Naive B cell (primary cell): ENCODE results near the gene ANKRD33B. TPM values are rescaled to one million over a fixed set of nuclear protein-coding genes. Genes with fewer than 3 reads are reported as not detected.
"Not testable (repeated sequence)": the region's sequence is repeated elsewhere in the genome, so short reads cannot be mapped to it uniquely, and the experiment has no call there.

Experiments
- ATAC-seq, 2 donors: fragments of 150-1000 bp; cut with Tn5 transposase; 2 replicates each; pipeline ENCODE4 v1.10.0; 2021; ENCODE audit warnings: low read depth in 2 of 2, mild to moderate bottlenecking in 2 of 2, moderate library complexity in 2 of 2
- DNase-seq: peaks from one replicate; pipeline ENCODE4 v3.0.0; 2022
- H3K27ac Mint-ChIP-seq, 6 donors: one replicate each; pipeline ENCODE4 v1.8.0; 2020 to 2022; ENCODE audit warnings: mild to moderate bottlenecking in 6 of 6, mixed read lengths in 6 of 6, moderate library complexity in 5 of 6, inconsistent platforms in 2 of 6
- H3K27me3 Mint-ChIP-seq, 3 donors: one replicate each; pipeline ENCODE4 v1.8.0; 2021 to 2022; ENCODE audit warnings: mixed read lengths in 3 of 3, mild to moderate bottlenecking in 1 of 3
- H3K36me3 Mint-ChIP-seq, 2 donors: one replicate each; pipeline ENCODE4 v1.8.0; 2020 to 2022; ENCODE audit warnings: mixed read lengths in 2 of 2, inconsistent platforms in 1 of 2, mild to moderate bottlenecking in 1 of 2
- H3K4me1 Mint-ChIP-seq, 3 donors: one replicate each; pipeline ENCODE4 v1.8.0; 2020 to 2022; ENCODE audit warnings: mixed read lengths in 3 of 3, inconsistent platforms in 1 of 3, mild to moderate bottlenecking in 1 of 3, moderate library complexity in 1 of 3
- H3K4me3 Mint-ChIP-seq, 8 donors: one replicate each; pipeline ENCODE4 v1.8.0; 2020 to 2022; ENCODE audit warnings: mild to moderate bottlenecking in 8 of 8, mixed read lengths in 8 of 8, moderate library complexity in 8 of 8, inconsistent platforms in 2 of 8
- H3K9me3 Mint-ChIP-seq, 7 donors: one replicate each; pipeline ENCODE4 v1.8.0; 2020 to 2022; ENCODE audit warnings: mixed read lengths in 7 of 7, mild to moderate bottlenecking in 5 of 7, inconsistent platforms in 2 of 7, moderate library complexity in 1 of 7
- polyA plus RNA-seq, 6 donors: library from polyadenylated mRNA; unstranded; fragments of 300-500 nt; fragmentation: Illumina TruSeq; gene quantifications; one replicate each; pipeline ENCODE4 v1.2.3, GENCODE V29; 2021; ENCODE audit warnings: low read depth in 6 of 6

ANKRD33B gene
- 1 to 10 TPM; 1.3 to 2.7 (median 1.9) TPM for polyA plus RNA-seq

GRCh38 chr5:10563945-10564837 is at the start of gene ANKRD33B:
Gene ANKRD33B (plus strand): TSS chr5:10564070. CDS start chr5:10564468, 398 bp downstream.
- no peaks in the 10 kb centered on the region for H3K9me3 Mint-ChIP-seq
- H3K4me1 Mint-ChIP-seq: peaks cover 32 to 54% (median 53%) of the 10 kb centered on the region in 3 donors
- DNase-seq: peak; percentile 83
- no peaks in the 10 kb centered on the region for H3K27me3 Mint-ChIP-seq
- H3K36me3 Mint-ChIP-seq: no peaks in the 10 kb centered on the region
- peak within 1 kb of the TSS; percentile 79 to 99 (median 92) for H3K27ac Mint-ChIP-seq
- peak within 1 kb of the TSS; percentile 90 to 98 (median 96) for H3K4me3 Mint-ChIP-seq
- ATAC-seq: peak; percentile 71 to 74

DNA sequence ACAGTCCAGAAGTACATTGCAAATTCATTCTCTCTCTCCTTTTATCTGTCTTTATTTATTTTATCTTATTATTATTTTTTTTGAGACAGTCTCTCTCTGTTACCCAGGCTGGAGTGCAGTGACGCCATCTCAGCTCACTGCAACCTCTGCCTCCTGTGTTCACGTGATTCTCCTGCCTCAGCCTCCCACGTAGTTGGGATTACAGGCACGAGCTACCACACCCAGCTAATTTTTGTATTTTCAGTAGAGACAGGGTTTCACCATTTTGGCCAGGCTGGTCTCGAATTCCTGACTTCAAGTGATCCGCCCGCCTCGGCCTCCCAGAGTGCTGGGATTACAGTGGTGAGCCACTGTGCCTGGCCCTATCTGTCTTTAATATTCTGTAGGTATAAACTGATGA is 49.3 kb upstream of the ANKRD33B start:
- ATAC-seq, H3K4me1 Mint-ChIP-seq, H3K9me3 Mint-ChIP-seq, H3K27ac Mint-ChIP-seq, H3K27me3 Mint-ChIP-seq, H3K4me3 Mint-ChIP-seq, H3K36me3 Mint-ChIP-seq, DNase-seq: not testable (repeated sequence)

- H3K27ac Mint-ChIP-seq: no peak overlapping the region
- peaks cover 0 to 5% (median 4%) of the 10 kb centered on the region in 3 donors for H3K27me3 Mint-ChIP-seq
- ATAC-seq: no peak
- no peaks in the 10 kb centered on the region for H3K36me3 Mint-ChIP-seq
- H3K4me3 Mint-ChIP-seq: no peak overlapping the region
- H3K4me1 Mint-ChIP-seq: no peaks in the 10 kb centered on the region
- H3K9me3 Mint-ChIP-seq: no peaks in the 10 kb centered on the region
- no peak for DNase-seq
These were observed 48.4 kb upstream of the ANKRD33B start for GRCh38 chr5:10515492-10515891.

DNA sequence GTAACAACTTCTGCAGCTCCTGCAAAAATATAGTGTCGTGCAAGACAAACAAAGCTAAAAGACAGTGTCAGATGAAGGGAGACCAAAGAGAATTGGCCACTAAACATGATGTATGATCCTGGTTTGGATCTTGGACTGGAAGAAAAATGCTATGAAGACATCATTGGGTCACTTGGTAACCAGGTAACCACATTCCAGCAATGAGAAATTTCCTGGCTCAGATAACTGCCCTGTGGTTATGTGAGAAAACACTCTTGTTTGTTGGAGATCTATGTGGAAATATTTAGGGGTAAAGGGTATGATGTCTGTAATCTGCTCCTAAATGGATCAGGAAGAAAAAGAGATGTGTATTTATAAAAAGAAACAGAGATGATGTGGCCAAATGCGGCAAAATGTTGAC is 45.5 kb upstream of the ANKRD33B start:
- H3K27ac Mint-ChIP-seq: no peak overlapping the region
- no peak for ATAC-seq
- DNase-seq: no peak
- peaks cover 0 to 7% (median 4%) of the 10 kb centered on the region in 7 donors for H3K9me3 Mint-ChIP-seq
- H3K4me3 Mint-ChIP-seq: no peak overlapping the region
- H3K27me3 Mint-ChIP-seq: peaks cover 0 to 5% (median 4%) of the 10 kb centered on the region in 3 donors
- H3K36me3 Mint-ChIP-seq: peaks cover 0 to 5% of the 10 kb centered on the region in 2 donors
- H3K4me1 Mint-ChIP-seq: peaks cover 0 to 5% (median 2%) of the 10 kb centered on the region in 3 donors

DNA sequence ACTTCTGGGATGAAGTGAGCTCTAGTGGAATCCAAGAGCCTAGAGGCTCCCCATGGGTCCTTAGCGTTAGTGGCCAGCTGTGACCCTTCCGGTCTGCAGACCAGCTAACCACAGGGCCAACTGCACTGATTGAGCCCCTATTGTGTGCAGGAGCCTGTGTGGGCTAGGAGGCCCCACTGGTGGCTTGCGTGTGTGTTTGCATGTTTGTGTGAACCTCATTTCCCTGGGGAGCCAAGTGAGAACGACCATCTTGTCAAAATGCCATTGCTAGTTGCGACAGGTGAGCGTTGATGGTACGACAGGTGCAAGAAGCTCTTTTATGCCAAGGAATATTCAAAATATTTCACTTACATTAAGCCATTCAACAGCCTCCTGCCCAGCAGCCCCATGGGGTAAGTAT is 44.1 kb upstream of the ANKRD33B start:
- H3K9me3 Mint-ChIP-seq: peaks cover 0 to 7% (median 4%) of the 10 kb centered on the region in 7 donors
- H3K36me3 Mint-ChIP-seq: peaks cover 0 to 6% of the 10 kb centered on the region in 2 donors
- peaks cover 0 to 6% (median 2%) of the 10 kb centered on the region in 3 donors for H3K4me1 Mint-ChIP-seq
- no peak overlapping the region for H3K27ac Mint-ChIP-seq
- DNase-seq (no peak), ATAC-seq (no peak)
- no peak overlapping the region for H3K4me3 Mint-ChIP-seq
- peaks cover 0 to 5% (median 4%) of the 10 kb centered on the region in 3 donors for H3K27me3 Mint-ChIP-seq

DNA sequence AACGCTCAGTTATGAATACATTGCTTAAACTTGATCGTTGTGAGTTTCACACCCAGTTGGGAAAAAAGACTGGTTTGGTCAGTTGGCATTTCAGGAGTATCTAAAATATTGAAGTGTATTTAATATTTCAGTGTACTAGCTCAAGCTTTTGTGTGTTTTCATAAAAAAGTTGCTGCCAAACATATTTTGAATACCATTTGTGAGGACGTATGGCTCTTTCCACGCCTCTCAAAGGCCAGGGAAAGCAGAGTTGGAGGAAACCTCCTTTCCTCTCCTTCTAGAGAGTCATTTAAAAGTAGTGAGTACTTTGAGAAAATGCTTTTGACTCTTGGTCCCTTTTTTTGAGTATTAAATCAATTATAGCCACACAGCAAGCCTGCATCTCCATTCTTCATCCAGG is 43.2 kb upstream of the ANKRD33B start:
- DNase-seq: no peak
- peaks cover 0 to 6% of the 10 kb centered on the region in 2 donors for H3K36me3 Mint-ChIP-seq
- H3K9me3 Mint-ChIP-seq: peaks cover 0 to 7% (median 4%) of the 10 kb centered on the region in 7 donors
- H3K4me3 Mint-ChIP-seq: no peak overlapping the region
- no peak for ATAC-seq
- H3K27me3 Mint-ChIP-seq: peaks cover 0 to 4% (median 0%) of the 10 kb centered on the region in 3 donors
- no peak overlapping the region for H3K27ac Mint-ChIP-seq
- H3K4me1 Mint-ChIP-seq: peaks cover 0 to 10% (median 2%) of the 10 kb centered on the region in 3 donors

DNA sequence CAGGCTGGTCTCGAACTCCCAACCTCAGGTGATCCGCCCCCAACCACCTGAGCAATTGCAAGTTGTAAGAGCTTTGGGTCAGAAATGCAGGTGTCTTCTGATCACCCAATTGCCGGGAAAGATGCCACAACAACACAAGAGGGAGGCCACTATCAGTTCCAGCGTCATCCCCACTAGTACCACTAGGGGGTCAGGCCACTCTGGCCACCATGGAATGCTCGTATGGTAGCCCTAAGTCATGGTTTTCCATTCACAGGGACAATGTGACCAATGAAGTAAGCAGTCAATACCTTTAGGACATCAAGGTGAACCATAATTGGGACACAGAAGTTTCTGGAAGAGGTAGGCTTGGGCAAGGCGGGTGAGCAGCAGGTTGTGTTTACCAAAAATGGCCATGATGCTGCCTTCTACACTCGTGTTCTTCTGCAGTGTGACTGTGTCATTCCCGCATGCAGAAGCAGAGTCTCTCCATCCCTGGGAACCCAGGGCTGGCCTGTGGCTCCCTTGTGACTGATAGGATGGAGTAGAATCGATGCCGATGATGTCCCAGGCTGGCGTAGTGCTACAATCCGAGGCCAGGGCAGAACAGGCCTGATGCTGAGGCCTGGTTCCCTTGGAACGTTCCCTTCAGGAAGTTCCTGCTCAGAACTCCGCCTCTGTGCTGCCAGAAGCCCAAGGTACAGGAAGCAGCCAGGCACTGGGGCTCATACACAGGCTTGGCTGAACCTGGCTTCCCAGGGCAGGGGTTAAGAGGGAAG is 42.2 kb upstream of the ANKRD33B start:
- Mint-ChIP-seq H3K27ac (no peak overlapping the region), H3K36me3 (peaks cover 0 to 6% of the 10 kb centered on the region in 2 donors), H3K4me1 (peaks cover 0 to 10% (median 2%) of the 10 kb centered on the region in 3 donors), H3K27me3 (peaks cover 0 to 4% (median 0%) of the 10 kb centered on the region in 3 donors), H3K4me3 (peak overlapping the region in 1 of 8 donors; percentile 41), H3K9me3 (peaks cover 0 to 7% (median 4%) of the 10 kb centered on the region in 7 donors)
- DNase-seq (no peak), ATAC-seq (no peak)

GRCh38 chr5:10522224-10522611 is 41.7 kb upstream of the ANKRD33B start:
- Mint-ChIP-seq H3K36me3 (peaks cover 0 to 6% of the 10 kb centered on the region in 2 donors), H3K9me3 (peaks cover 0 to 7% (median 4%) of the 10 kb centered on the region in 7 donors), H3K4me3 (peak overlapping the region in 1 of 8 donors; percentile 41), H3K27me3 (peaks cover 0 to 4% (median 0%) of the 10 kb centered on the region in 3 donors), H3K27ac (peak overlapping the region in 1 of 6 donors; percentile 37), H3K4me1 (peaks cover 0 to 10% (median 2%) of the 10 kb centered on the region in 3 donors)
- DNase-seq (no peak), ATAC-seq (no peak)

- Mint-ChIP-seq H3K36me3 (peaks cover 0 to 6% of the 10 kb centered on the region in 2 donors), H3K27ac (peak overlapping the region in 1 of 6 donors; percentile 41), H3K9me3 (peaks cover 0 to 7% (median 4%) of the 10 kb centered on the region in 7 donors), H3K4me3 (no peak overlapping the region), H3K4me1 (peaks cover 0 to 10% (median 2%) of the 10 kb centered on the region in 3 donors), H3K27me3 (no peaks in the 10 kb centered on the region)
- ATAC-seq (no peak), DNase-seq (no peak)
These were observed 39.3 kb upstream of the ANKRD33B start for GRCh38 chr5:10524376-10525123.

DNA sequence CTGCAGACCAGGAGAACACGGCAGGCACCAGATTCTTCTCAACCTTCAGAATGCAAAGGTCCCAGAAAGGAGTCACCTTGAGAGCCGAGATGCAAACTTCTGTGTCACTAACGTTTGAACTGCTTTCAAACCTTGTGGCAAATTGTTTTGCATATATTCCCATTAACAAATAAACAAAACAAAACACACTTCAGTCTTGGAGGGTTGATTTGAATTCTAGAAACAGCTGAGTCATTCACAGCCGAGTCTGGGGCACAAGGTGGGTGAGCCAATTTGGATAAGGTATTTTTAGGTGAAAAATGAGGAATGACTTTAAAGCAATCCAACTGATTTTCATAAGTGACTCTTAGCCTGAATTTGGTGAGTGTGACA is 38.8 kb upstream of the ANKRD33B start:
- H3K27ac Mint-ChIP-seq: peak overlapping the region in 1 of 6 donors; percentile 41
- no peak overlapping the region for H3K4me3 Mint-ChIP-seq
- DNase-seq (no peak), ATAC-seq (no peak)
- peaks cover 0 to 7% (median 4%) of the 10 kb centered on the region in 7 donors for H3K9me3 Mint-ChIP-seq
- peaks cover 0 to 10% (median 2%) of the 10 kb centered on the region in 3 donors for H3K4me1 Mint-ChIP-seq
- H3K27me3 Mint-ChIP-seq: no peaks in the 10 kb centered on the region
- H3K36me3 Mint-ChIP-seq: peaks cover 0 to 6% of the 10 kb centered on the region in 2 donors

GRCh38 chr5:10527281-10527950 is 36.5 kb upstream of the ANKRD33B start:
- Mint-ChIP-seq H3K9me3 (peaks cover 0 to 7% (median 4%) of the 10 kb centered on the region in 7 donors), H3K4me1 (peaks cover 0 to 13% (median 2%) of the 10 kb centered on the region in 3 donors), H3K4me3 (no peak overlapping the region), H3K27ac (peak overlapping the region in 1 of 6 donors; percentile 26), H3K27me3 (peaks cover 7 to 11% (median 9%) of the 10 kb centered on the region in 3 donors), H3K36me3 (peaks cover 0 to 6% of the 10 kb centered on the region in 2 donors)
- DNase-seq (no peak), ATAC-seq (no peak)

- Mint-ChIP-seq H3K4me3 (no peak overlapping the region), H3K27me3 (peaks cover 7 to 18% (median 16%) of the 10 kb centered on the region in 3 donors), H3K27ac (peak overlapping the region in 1 of 6 donors; percentile 76), H3K4me1 (peaks cover 0 to 17% (median 2%) of the 10 kb centered on the region in 3 donors), H3K36me3 (peaks cover 0 to 3% of the 10 kb centered on the region in 2 donors), H3K9me3 (peaks cover 0 to 2% (median 0%) of the 10 kb centered on the region in 7 donors)
- ATAC-seq: no peak
- DNase-seq: no peak
These were observed 35.6 kb upstream of the ANKRD33B start for GRCh38 chr5:10528056-10528816.
